CD4-positive, alpha-beta T cell treated with Interleukin-12 subunit alpha and Interleukin-12 subunit beta, for 1 hour (primary cell): ENCODE results near the gene TRPV4.
"Not testable (repeated sequence)": the region's sequence is repeated elsewhere in the genome, so short reads cannot be mapped to it uniquely, and the experiment has no call there.

Experiments used
- DNase-seq: peaks from one replicate; pipeline ENCODE4 v3.0.0-alpha.2; 2020

TRPV4 gene

GRCh38 chr12:109833307-109834189, at the start of gene TRPV4:
TRPV4 (minus strand) TSS chr12:109833398; CDS start chr12:109814796, 18,602 bp downstream.
- DNase-seq, result no peak

- no peak for DNase-seq
These were observed 48.6 kb upstream of the TRPV4 start for GRCh38 chr12:109881752-109882151.

- DNase-seq, result no peak
These were observed 47.7 kb upstream of the TRPV4 start for GRCh38 chr12:109880938-109881337.

- DNase-seq, result peak; percentile 93
These were observed 47.1 kb upstream of the TRPV4 start, which contains the start of gene GLTP for GRCh38 chr12:109880043-109880931. GLTP (minus strand) TSS chr12:109880541; CDS start chr12:109880374, 167 bp downstream.

DNA sequence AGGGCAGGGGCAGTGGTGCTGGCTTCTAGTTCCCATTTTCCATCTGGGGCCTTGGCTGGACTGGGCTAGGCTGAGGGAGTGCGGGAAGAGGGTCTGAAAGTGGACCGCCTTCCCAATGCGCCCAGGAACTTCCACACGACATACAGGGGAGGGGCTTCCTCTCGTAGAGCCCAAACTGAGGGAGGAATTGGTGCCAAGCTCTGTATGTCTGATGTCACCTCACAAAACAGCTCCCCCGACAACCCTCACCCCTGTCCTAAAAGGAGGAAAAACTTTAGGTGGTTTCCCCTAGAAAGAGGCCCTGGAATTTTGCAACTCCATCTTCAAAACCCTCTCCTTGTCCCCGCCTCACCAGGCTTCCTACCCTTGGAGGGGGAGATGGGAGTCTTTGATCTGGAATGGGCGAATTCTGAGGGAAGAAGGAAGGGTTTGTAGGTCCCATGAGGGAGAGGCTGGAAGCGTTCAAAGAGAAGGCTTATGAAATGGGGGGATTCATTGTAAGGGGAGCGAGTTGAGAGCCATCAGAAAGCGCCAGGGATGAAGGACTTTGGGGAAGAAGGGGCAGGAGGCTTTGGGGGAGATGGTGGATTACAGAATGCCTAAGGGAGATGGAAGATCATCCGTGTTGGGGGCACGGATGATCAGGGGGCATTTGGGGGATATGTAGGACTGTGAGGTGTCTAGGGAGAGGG, 46.3 kb upstream of the TRPV4 start:
- peak; percentile 18 for DNase-seq

DNA sequence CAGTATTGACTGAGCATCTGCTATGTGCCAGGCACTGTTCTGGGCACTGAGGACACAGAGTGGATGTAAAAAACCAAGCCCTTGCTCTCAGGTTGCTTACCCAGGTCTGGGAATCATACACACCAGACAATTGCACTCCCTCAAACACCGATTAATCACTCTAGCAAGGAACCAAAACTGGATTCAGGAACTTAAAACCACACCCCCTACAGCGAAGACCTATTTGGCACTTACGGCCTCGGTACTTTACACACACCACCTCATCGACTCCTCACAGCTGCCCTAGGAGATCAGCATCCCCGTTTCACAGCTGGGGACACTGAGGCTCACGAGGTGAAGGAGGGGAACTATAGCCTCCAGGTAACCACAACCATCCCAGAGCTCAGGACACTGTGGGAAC, 45.6 kb upstream of the TRPV4 start:
- no peak for DNase-seq

DNA sequence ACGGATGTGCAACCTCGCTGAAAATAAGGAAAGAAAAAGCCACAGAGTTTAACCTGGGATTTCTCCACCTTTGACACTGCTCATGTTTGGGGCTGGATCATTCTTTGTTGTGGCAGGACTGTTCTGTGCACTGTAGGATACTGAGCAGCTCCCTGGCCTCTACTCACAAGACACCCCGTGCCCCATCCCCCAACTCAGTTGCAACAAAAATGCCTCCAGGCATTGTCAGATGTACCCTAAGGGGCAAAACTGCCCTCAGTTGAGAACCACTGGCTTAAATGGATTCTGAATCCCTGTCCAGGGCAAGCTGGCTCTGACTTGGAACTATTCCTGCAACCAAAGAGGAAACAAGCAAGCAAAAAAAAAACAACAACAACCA, 45.0 kb upstream of the TRPV4 start:
- DNase-seq, result no peak

GRCh38 chr12:109877504-109878246, 44.5 kb upstream of the TRPV4 start:
- no peak for DNase-seq

- DNase-seq, result no peak
These were observed 43.2 kb upstream of the TRPV4 start for GRCh38 chr12:109876406-109876805.

DNA sequence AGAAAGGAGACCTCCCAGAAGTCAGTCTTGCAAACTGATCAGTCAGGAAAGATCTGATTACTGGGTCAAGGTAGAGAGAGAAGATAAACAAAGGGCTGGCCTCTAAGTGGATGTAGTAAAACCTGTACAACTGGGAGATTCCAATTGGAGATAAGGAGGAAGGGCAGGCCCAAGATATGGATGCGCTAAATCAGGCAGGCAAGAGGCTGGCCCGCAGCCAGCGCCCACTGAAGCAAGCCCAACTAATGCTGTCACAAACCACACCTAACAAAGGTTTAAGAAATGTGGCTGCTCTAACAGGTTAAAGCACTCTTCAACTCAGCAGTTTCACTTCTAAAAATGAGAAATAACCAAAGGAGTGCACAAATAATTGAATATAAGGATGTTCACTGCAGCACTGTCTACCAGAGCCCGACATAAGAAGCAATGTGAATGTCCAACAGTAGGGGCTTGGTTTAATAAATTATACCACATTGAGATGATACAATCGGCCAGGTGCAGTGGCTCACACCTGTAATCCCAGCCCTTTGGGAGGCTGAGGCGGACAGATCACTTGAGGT, 42.5 kb upstream of the TRPV4 start:
- no peak for DNase-seq

DNA sequence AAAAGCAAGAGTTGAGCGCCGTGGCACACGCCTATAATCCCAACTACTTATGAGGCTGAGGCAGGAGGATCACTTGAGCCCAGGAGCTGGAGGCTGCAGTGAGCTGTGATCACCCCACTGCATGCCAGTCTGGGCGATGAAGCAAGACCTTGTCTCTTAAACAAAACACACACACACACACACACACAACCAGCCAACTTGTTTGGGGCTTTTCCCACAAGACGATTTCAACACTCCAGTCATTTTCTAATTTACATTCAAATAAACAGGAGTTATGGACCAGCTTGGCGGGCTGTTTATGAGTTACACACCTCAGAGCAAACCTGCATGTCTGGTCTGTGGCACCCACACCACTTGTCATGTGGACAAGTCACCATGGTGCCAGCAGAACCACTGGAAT, 40.5 kb upstream of the TRPV4 start:
- DNase-seq, result no peak

DNA sequence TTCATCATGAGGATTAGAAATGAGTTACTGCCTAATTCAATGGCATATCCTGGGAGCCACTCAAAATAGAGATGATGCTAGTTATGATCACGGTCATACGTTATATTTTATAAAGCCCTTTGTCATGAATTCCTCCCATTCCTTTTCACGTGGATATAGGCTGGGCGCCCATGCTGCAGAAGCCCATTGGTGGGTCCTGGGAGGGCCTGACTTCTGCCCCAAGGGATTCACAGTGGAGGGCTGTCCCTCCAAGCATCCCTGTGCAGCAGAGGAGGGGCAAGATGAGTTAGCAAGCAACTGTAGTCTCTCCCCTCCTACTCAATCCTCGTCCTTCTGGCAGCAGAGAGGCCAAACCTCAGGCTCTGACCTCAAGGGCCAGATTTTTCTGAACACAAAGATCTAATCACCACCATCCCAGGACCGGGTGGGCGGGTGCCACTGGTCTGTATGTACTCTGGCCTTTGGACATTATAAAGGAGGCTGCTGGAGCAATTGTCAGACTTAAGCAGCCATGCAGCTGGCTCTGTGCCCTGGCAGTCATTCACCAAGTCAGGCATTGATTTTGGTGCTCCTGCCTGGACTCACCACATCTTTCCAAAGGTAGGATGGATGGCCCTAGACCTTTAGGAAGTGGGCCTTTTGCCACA, 38.6 kb upstream of the TRPV4 start:
- no peak for DNase-seq

DNA sequence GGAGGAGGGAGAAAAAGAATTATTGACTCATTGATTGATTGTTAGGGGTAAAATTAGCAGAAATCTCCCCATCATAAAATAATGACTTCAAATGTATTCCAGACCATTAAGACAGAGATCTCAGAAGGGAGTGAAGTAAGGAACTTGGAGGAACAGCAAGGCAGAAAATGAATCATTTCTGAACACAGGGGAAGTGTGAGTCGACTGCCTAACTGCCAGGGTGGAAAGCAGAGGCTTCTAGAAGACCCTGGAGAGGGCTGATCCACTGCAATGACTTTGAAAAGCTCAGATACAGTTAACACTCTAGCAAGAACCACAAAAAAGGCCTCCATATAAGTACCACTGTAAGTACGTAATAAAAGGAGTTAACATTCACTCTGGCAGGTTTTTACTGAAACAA, 37.5 kb upstream of the TRPV4 start:
- DNase-seq, result no peak

GRCh38 chr12:109868182-109869051, 35.2 kb upstream of the TRPV4 start:
- DNase-seq, result no peak

- no peak for DNase-seq
These were observed 31.7 kb upstream of the TRPV4 start for GRCh38 chr12:109864916-109865315.

- DNase-seq, result peak; percentile 33
These were observed 30.9 kb upstream of the TRPV4 start for GRCh38 chr12:109863847-109864712.

GRCh38 chr12:109862491-109862890, 29.3 kb upstream of the TRPV4 start:
- not testable (repeated sequence) for DNase-seq

- no peak for DNase-seq
These were observed 28.6 kb upstream of the TRPV4 start for GRCh38 chr12:109861689-109862314.

- DNase-seq, result no peak
These were observed 27.8 kb upstream of the TRPV4 start for GRCh38 chr12:109860977-109861376.
